HCT116 (cell line): ENCODE data around the gene METTL26.

ENCODE experiments used
- EZH2 ChIP-seq: fragments of 200-600 bp; sonication (generic); IDR thresholded peaks from 2 replicates; pipeline ENCODE4 v1.6.1; 2017; ENCODE audit warnings: antibody characterized with exemption, mixed run types
- EZH2phosphoT487 ChIP-seq: fragments of 200-600 bp; IDR thresholded peaks from 2 replicates; pipeline ENCODE4 v1.6.1; 2018; ENCODE audit warnings: antibody characterized with exemption, borderline replicate concordance
- POLR2AphosphoS5 ChIP-seq: IDR thresholded peaks from 2 replicates; pipeline ENCODE4 v1.6.1; 2011; ENCODE audit warnings: mild to moderate bottlenecking, low read depth, low read length, moderate library complexity
- SP1 ChIP-seq: IDR thresholded peaks from 2 replicates; pipeline ENCODE4 v1.6.1; 2012; ENCODE audit warnings: low read depth
- TF ChIP-seq, protein P1 (sequence below), 3 experiments: fragments of 200-600 bp in 1 of 3; sonication (generic) in 1 of 3; IDR thresholded peaks in 2 of 3; conservative IDR thresholded peaks in 1 of 3; 2 replicates each; pipeline ENCODE4 v1.5.1; 2012 to 2017; ENCODE audit warnings: low read depth in 2 of 3, low read length in 2 of 3, antibody characterized with exemption in 1 of 3, borderline replicate concordance in 1 of 3, control low read depth in 1 of 3, mild to moderate bottlenecking in 1 of 3, mixed read lengths in 1 of 3, mixed run types in 1 of 3, moderate library complexity in 1 of 3; ENCODE audit not compliant: insufficient read depth in 1 of 3
- TF ChIP-seq, protein P2 (sequence below): IDR thresholded peaks from 2 replicates; pipeline ENCODE4 v1.6.1; 2012; ENCODE audit warnings: low read depth
- TF ChIP-seq, protein P3 (sequence below): IDR thresholded peaks from 2 replicates; pipeline ENCODE4 v1.6.1; 2011; ENCODE audit warnings: mild to moderate bottlenecking, low read length, moderate library complexity; ENCODE audit not compliant: insufficient replicate concordance; ENCODE audit errors: extremely low read depth

DNA sequence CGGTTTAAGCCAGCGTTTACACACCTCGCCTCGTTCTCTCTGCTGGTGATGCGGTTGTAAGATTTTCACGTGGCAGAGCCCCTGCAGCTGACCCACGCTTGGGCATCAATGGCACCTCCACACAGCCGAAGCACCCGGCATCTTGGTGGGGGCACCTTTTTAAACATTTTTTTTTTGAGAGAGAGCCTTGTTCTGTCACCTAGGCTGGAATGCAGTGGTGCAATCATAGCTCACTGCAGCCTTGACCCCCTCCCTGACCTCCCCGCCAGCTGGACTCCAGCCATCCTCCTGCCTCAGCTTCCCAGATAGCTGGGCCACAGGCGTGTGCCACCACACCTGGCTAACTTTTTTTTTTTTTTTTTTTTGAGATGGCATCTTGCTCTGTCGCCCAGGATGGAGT is 17.9 kb upstream of the METTL26 start:
- TF ChIP-seq, protein P1, sequence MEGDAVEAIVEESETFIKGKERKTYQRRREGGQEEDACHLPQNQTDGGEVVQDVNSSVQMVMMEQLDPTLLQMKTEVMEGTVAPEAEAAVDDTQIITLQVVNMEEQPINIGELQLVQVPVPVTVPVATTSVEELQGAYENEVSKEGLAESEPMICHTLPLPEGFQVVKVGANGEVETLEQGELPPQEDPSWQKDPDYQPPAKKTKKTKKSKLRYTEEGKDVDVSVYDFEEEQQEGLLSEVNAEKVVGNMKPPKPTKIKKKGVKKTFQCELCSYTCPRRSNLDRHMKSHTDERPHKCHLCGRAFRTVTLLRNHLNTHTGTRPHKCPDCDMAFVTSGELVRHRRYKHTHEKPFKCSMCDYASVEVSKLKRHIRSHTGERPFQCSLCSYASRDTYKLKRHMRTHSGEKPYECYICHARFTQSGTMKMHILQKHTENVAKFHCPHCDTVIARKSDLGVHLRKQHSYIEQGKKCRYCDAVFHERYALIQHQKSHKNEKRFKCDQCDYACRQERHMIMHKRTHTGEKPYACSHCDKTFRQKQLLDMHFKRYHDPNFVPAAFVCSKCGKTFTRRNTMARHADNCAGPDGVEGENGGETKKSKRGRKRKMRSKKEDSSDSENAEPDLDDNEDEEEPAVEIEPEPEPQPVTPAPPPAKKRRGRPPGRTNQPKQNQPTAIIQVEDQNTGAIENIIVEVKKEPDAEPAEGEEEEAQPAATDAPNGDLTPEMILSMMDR (IDR thresholded peaks at IDR 0.05 in 2 of 3, conservative IDR thresholded peaks at IDR 0.05 in 1 of 3; ENCODE audit: borderline replicate concordance in 1 of 3, insufficient read depth in 1 of 3, low read depth in 2 of 3, low read length in 2 of 3) = no peak
- TF ChIP-seq SP1 (no peak), EZH2 (no peak), EZH2phosphoT487 (no peak), POLR2AphosphoS5 (no peak)
- TF ChIP-seq, protein P2, sequence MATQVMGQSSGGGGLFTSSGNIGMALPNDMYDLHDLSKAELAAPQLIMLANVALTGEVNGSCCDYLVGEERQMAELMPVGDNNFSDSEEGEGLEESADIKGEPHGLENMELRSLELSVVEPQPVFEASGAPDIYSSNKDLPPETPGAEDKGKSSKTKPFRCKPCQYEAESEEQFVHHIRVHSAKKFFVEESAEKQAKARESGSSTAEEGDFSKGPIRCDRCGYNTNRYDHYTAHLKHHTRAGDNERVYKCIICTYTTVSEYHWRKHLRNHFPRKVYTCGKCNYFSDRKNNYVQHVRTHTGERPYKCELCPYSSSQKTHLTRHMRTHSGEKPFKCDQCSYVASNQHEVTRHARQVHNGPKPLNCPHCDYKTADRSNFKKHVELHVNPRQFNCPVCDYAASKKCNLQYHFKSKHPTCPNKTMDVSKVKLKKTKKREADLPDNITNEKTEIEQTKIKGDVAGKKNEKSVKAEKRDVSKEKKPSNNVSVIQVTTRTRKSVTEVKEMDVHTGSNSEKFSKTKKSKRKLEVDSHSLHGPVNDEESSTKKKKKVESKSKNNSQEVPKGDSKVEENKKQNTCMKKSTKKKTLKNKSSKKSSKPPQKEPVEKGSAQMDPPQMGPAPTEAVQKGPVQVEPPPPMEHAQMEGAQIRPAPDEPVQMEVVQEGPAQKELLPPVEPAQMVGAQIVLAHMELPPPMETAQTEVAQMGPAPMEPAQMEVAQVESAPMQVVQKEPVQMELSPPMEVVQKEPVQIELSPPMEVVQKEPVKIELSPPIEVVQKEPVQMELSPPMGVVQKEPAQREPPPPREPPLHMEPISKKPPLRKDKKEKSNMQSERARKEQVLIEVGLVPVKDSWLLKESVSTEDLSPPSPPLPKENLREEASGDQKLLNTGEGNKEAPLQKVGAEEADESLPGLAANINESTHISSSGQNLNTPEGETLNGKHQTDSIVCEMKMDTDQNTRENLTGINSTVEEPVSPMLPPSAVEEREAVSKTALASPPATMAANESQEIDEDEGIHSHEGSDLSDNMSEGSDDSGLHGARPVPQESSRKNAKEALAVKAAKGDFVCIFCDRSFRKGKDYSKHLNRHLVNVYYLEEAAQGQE = no peak
- TF ChIP-seq, protein P3, sequence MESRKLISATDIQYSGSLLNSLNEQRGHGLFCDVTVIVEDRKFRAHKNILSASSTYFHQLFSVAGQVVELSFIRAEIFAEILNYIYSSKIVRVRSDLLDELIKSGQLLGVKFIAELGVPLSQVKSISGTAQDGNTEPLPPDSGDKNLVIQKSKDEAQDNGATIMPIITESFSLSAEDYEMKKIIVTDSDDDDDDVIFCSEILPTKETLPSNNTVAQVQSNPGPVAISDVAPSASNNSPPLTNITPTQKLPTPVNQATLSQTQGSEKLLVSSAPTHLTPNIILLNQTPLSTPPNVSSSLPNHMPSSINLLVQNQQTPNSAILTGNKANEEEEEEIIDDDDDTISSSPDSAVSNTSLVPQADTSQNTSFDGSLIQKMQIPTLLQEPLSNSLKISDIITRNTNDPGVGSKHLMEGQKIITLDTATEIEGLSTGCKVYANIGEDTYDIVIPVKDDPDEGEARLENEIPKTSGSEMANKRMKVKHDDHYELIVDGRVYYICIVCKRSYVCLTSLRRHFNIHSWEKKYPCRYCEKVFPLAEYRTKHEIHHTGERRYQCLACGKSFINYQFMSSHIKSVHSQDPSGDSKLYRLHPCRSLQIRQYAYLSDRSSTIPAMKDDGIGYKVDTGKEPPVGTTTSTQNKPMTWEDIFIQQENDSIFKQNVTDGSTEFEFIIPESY = no peak
